HG03095 (cell line): ENCODE measurements around the gene AGRP.

ENCODE experiments used
- ATAC-seq: cut with Tn5 transposase; IDR thresholded peaks from one replicate; pipeline ENCODE4 v1.9.1; 2021; ENCODE audit warnings: moderate library complexity; ENCODE audit not compliant: unreplicated experiment

Gene AGRP

GRCh38 chr16:67445913-67446907 lies 37.1 kb downstream of the AGRP start:
- no peak for ATAC-seq

GRCh38 chr16:67445441-67445912 lies 37.9 kb downstream of the AGRP start:
- ATAC-seq, result no peak

- ATAC-seq, result no peak
Measured at GRCh38 chr16:67445126-67445426, 38.3 kb downstream of the AGRP start.

- ATAC-seq, result no peak
Measured at GRCh38 chr16:67444259-67445125, 38.9 kb downstream of the AGRP start.

- no peak for ATAC-seq
Measured at GRCh38 chr16:67443265-67443664, 40.1 kb downstream of the AGRP start.

GRCh38 chr16:67442581-67443255 lies 40.6 kb downstream of the AGRP start:
- no peak for ATAC-seq

- ATAC-seq, result no peak
Measured at GRCh38 chr16:67441907-67442306, 41.4 kb downstream of the AGRP start.

- no peak for ATAC-seq
Measured at GRCh38 chr16:67441271-67441753, 42.0 kb downstream of the AGRP start.

GRCh38 chr16:67438824-67439393 lies 44.4 kb downstream of the AGRP start:
- ATAC-seq, result no peak

GRCh38 chr16:67438098-67438791 lies 45.1 kb downstream of the AGRP start:
- no peak for ATAC-seq

GRCh38 chr16:67437513-67437912 lies 45.8 kb downstream of the AGRP start:
- ATAC-seq, result no peak

- ATAC-seq, result no peak
Measured at GRCh38 chr16:67436640-67437193, 46.6 kb downstream of the AGRP start.

- ATAC-seq, result no peak
Measured at GRCh38 chr16:67435758-67436164, 47.6 kb downstream of the AGRP start.

- ATAC-seq, result no peak
Measured at GRCh38 chr16:67433131-67433719, 50.1 kb downstream of the AGRP start.
